WI38 (cell line): ENCODE results near the gene AKR1B1.

Source experiments
- H3K4me3 ChIP-seq: 2 replicates; pipeline ENCODE4 v1.5.1; 2011; ENCODE audit warnings: low read depth, mild to moderate bottlenecking, control low read depth, low read length
- TF ChIP-seq, protein P1 (sequence below): IDR thresholded peaks from 2 replicates; pipeline ENCODE4 v1.5.1; 2012; ENCODE audit warnings: low read depth, mild to moderate bottlenecking, control low read depth, low read length

Gene AKR1B1

DNA sequence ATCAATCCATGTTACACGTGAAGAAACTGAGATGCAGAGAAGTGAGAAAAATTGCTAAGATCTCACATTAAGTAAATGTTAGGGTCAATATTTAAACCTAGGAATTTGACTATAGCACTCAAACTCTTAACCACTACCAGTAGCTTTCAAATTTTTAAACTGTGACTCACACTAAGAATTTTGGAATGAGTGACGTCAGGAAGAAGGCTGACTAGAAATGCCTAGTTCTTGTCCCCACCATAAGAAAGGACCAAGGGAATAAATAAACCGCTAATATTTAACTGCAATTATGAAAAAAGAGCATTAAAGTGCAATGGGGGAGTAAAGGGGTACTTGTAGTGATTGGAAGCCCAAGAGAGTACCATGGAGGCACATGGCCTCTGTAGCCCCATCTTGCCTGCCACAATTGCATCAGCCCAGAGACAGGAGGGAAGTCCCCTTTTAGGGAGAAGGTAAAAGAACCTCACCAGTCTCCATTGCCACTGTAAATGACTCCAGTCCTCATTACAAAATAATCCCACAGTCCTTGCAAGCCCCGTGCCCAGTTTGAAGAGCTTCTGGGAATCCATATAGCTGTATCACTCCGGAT is 3.5 kb upstream of the AKR1B1 start:
- no peak overlapping the region for H3K4me3 ChIP-seq
- TF ChIP-seq, protein P1, sequence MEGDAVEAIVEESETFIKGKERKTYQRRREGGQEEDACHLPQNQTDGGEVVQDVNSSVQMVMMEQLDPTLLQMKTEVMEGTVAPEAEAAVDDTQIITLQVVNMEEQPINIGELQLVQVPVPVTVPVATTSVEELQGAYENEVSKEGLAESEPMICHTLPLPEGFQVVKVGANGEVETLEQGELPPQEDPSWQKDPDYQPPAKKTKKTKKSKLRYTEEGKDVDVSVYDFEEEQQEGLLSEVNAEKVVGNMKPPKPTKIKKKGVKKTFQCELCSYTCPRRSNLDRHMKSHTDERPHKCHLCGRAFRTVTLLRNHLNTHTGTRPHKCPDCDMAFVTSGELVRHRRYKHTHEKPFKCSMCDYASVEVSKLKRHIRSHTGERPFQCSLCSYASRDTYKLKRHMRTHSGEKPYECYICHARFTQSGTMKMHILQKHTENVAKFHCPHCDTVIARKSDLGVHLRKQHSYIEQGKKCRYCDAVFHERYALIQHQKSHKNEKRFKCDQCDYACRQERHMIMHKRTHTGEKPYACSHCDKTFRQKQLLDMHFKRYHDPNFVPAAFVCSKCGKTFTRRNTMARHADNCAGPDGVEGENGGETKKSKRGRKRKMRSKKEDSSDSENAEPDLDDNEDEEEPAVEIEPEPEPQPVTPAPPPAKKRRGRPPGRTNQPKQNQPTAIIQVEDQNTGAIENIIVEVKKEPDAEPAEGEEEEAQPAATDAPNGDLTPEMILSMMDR: no peak

DNA sequence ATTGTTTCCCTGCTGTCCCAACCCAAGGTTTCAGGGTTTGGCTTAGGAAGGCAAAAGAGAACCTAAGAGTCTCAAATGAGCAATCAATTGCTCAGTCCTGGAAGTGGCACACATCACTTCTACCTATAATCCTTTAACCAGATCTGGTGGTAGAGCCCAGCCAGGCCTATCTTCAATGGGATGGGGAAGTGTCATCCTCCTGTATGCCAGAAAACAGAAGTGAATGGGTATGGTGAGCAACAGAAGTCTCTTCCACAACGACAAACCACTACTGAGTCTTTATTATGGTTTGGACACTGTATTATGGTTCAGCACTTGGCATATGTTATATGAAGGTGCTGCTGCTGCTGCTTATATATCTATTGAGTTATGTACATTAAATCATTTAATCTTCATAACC is 3.0 kb upstream of the AKR1B1 start:
- H3K4me3 ChIP-seq: no peak overlapping the region

DNA sequence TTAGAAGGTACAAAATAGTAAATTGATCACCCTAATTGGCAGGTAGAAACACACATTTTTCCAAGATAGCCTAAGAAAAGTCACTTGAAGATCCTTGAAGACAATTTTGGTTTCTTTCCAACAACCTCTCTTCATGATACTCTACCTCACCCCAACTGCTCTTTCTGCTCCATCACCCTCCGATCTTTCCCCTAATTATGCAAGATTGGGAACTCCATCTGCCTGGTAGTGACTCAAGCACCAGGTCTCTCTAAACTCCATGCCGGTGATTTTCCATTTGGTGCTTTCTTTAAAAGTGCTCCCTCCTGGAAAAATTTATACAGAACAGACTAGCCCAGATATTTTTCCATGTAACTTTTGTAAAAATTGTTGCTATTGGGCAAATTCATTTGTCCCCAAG is 1.1 kb upstream of the AKR1B1 start:
- TF ChIP-seq, protein P1: no peak

More for the DNA sequence above, 3.0 kb upstream of the AKR1B1 start:
- TF ChIP-seq, protein P1: no peak

DNA sequence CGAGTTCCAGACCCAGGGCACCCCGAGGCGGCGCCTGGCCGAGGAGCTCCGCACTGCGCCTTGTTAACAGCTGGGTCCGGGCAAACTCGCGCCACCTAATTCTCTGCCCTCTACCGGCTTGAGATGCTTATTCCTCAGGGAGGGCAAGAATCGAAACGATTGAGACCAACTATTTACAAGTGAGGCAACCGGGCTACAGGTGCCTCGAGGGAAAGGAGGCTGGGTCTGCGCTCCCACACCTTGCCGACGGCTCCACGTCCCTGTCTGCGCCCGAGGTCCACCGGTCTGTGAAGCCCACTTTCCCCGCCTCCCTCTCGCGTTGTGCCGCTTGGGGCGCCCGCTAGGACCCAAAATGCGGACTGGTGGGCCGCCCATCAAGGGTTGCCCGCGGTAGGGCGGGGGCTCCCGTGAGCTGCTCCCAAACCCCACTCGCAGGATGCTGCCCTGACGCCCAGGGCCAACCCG is 527 bp downstream of the AKR1B1 start:
- peak overlapping the region; percentile 80 for H3K4me3 ChIP-seq
- TF ChIP-seq, protein P1: peak; percentile 28; the same call in 1 of the 2 replicates

More for the DNA sequence above, 1.1 kb upstream of the AKR1B1 start:
- no peak overlapping the region for H3K4me3 ChIP-seq

DNA sequence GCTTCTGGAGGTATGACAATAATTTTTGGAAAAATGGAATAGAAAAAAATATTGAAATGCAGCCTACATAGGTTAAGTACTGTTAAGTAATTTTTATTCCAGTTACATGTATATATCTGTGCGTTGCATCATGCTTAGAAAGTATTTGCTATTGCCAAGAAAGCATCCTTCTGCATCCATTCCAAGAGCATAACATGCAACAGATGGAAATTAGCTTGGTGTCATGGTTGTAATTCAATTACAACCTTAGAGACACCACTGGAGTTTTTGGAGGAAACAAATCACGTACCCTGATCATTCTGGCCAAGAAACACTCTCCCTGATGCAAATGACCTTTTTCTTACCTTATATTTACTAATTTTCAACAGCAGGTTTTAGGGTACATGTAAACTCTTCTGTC is 1.7 kb downstream of the AKR1B1 start:
- H3K4me3 ChIP-seq: peak overlapping the region; percentile 80
- TF ChIP-seq, protein P1: no peak

DNA sequence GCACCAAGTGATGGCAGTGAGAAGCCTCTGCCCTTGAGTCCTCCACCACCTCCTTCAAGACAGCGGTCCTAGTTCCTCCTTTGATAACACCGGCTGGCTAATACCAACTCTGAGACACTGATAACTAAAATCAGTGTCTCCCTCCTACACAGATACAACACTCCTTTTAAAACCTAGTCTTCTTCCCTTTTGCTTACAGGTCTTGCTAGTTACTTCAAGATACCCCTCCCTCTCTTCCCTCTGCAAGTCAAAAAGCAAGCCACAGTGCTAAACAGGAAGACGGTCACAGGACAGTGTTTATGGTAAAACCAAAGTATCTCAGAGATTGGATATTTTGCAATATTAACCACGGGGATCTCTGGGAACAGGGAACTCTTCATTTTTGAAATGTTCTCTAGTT is 4.6 kb downstream of the AKR1B1 start:
- TF ChIP-seq, protein P1: no peak
- H3K4me3 ChIP-seq: no peak overlapping the region

DNA sequence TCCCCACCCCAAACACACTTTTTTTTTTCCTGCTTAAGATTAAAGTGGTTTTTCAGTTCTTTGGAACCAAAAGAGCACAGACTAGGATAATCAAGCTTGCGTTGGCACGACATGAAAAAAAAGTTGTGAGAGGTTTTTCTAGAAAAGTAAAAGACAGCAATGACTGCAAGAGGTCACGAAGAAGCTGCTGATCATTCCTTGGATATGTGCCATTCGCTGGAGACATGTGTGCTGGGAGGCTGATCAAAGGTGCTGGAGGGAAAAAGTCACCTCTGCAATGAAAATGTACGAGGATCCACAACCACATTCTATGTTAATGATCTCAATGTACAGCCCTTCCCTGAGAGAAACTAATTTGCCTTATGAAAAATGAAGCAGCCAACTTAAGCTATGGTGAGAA is 5.4 kb downstream of the AKR1B1 start:
- TF ChIP-seq, protein P1: no peak
- H3K4me3 ChIP-seq: no peak overlapping the region
